GM15510 (cell line): ENCODE data around the gene CGAS.

Source experiments
- POLR2A ChIP-seq: IDR thresholded peaks from 3 replicates; pipeline ENCODE4 v1.6.1; 2011; ENCODE audit warnings: borderline replicate concordance; ENCODE audit not compliant: insufficient read length; ENCODE audit errors: extremely low read depth

The CGAS gene

GRCh38 chr6:73435236-73435635 lies 16.9 kb downstream of the CGAS start:
- no peak for TF ChIP-seq POLR2A

GRCh38 chr6:73421534-73421933 lies 30.6 kb downstream of the CGAS start:
- no peak for TF ChIP-seq POLR2A

- no peak for TF ChIP-seq POLR2A
These were observed 33.9 kb downstream of the CGAS start for GRCh38 chr6:73418081-73418741.

GRCh38 chr6:73413102-73413501 lies 39.0 kb downstream of the CGAS start:
- TF ChIP-seq POLR2A = no peak

- no peak for TF ChIP-seq POLR2A
These were observed 42.7 kb downstream of the CGAS start for GRCh38 chr6:73409395-73409794.

- no peak for TF ChIP-seq POLR2A
These were observed 51.4 kb downstream of the CGAS start for GRCh38 chr6:73400656-73401055.

GRCh38 chr6:73395875-73396274 lies 56.2 kb downstream of the CGAS start:
- no peak for TF ChIP-seq POLR2A

- no peak for TF ChIP-seq POLR2A
These were observed 57.3 kb downstream of the CGAS start, which contains the start of gene DDX43 for GRCh38 chr6:73394577-73395354. TSS of gene DDX43 (plus strand) at chr6:73394828. CDS start at chr6:73394906, 78 bp downstream.

GRCh38 chr6:73393278-73393677 lies 58.8 kb downstream of the CGAS start:
- no peak for TF ChIP-seq POLR2A

- no peak for TF ChIP-seq POLR2A
These were observed 60.4 kb downstream of the CGAS start for GRCh38 chr6:73391675-73392074.

GRCh38 chr6:73389854-73390253 lies 62.2 kb downstream of the CGAS start:
- TF ChIP-seq POLR2A = no peak

- no peak for TF ChIP-seq POLR2A
These were observed 63.1 kb downstream of the CGAS start for GRCh38 chr6:73388800-73389512.

- TF ChIP-seq POLR2A = no peak
These were observed 63.7 kb downstream of the CGAS start for GRCh38 chr6:73388433-73388799.

- no peak for TF ChIP-seq POLR2A
These were observed 69.5 kb downstream of the CGAS start for GRCh38 chr6:73382462-73383113.

GRCh38 chr6:73377225-73377624 lies 74.9 kb downstream of the CGAS start:
- TF ChIP-seq POLR2A = no peak
